AG09319 (cell line): ENCODE results near the gene OMA1.
A peak's percentile ranks its signal among the peaks of the same experiment; 100 is the strongest.

Experiments
- DNase-seq: peaks from one replicate; pipeline ENCODE4 v3.0.0-alpha.2; 2010; ENCODE audit warnings: low read depth; ENCODE audit errors: extremely low read depth
- TF ChIP-seq, protein P1 (sequence below): IDR thresholded peaks from 2 replicates; pipeline ENCODE4 v1.5.1; 2011; ENCODE audit warnings: low read depth, mild to moderate bottlenecking, inconsistent platforms, low read length, moderate library complexity

OMA1 gene

DNA sequence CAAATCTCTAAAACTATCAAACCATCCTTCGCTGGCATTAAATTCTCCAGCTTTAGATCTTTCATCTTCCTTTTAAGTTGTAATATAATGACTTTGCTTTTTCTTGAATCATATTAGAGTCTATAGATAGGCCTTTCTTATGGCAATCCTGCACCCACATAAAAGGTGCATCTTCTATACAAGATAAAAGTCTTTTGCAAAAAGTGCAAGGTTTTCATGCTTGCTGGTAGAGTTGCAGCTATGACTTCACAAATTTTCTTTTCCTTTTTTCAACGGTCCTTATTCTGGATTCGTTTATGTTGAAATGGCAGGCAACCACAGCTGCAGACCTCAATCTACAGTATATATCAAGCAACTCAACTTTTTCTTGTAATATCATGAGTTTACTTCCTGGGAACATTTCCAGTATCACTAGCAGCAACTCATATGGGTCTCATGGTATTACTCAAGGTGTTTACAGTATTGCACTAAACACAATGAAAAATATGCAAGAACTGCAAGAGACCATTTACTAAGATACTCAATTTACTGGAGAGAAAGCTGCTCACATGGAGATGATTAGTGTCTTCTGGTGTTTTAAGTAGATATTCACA lies 22.1 kb downstream of the OMA1 start:
- TF ChIP-seq, protein P1, sequence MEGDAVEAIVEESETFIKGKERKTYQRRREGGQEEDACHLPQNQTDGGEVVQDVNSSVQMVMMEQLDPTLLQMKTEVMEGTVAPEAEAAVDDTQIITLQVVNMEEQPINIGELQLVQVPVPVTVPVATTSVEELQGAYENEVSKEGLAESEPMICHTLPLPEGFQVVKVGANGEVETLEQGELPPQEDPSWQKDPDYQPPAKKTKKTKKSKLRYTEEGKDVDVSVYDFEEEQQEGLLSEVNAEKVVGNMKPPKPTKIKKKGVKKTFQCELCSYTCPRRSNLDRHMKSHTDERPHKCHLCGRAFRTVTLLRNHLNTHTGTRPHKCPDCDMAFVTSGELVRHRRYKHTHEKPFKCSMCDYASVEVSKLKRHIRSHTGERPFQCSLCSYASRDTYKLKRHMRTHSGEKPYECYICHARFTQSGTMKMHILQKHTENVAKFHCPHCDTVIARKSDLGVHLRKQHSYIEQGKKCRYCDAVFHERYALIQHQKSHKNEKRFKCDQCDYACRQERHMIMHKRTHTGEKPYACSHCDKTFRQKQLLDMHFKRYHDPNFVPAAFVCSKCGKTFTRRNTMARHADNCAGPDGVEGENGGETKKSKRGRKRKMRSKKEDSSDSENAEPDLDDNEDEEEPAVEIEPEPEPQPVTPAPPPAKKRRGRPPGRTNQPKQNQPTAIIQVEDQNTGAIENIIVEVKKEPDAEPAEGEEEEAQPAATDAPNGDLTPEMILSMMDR = no peak
- DNase-seq = peak; percentile 64

DNA sequence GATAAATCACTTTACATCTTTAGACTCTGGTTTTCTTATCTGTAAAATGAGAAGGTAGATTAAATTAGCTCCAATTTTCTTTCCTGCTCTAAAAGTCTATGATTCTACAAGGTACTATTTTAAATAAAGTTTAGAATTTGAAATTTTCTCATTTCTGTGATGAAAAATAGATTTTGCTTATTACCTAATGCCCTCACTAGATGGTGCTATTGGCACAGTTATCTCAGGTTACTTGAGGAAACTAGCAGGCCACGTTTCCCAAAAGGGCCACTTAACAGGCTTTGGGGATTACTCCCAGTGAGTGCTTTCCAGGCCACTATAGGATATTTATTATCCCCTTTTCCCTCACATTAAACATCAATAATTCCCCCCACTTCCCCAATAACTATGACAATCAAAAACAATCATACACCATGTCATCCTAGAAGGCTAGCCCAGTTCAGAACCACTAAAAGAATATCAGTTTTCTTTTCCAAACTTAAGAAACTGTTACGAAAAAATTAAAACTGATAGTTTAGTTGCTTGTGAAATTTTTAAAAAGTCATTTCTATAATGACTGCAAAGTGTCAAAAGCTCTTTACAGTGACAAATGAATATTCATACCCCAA lies 30.6 kb downstream of the OMA1 start:
- peak; percentile 58 for DNase-seq
- TF ChIP-seq, protein P1 = peak; percentile 59

DNA sequence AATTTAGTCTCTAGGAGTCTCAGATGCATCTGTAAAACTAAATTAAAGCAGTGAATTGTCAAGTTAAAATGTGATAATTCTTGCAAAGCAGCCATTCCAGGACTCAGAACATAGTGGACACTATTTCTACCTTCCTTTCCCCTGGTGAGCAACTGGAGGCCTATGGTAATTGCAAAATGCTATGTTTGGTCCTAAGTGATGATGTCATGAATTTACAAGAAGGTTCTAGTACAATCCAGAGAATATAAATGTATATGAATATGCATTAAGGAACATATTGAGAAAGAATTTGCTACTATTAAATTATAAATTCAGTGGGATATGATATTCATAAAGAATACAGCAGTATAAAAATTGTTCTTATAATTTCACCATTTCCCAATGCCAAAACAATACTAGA lies 32.6 kb downstream of the OMA1 start:
- TF ChIP-seq, protein P1 = no peak
- DNase-seq = no peak

DNA sequence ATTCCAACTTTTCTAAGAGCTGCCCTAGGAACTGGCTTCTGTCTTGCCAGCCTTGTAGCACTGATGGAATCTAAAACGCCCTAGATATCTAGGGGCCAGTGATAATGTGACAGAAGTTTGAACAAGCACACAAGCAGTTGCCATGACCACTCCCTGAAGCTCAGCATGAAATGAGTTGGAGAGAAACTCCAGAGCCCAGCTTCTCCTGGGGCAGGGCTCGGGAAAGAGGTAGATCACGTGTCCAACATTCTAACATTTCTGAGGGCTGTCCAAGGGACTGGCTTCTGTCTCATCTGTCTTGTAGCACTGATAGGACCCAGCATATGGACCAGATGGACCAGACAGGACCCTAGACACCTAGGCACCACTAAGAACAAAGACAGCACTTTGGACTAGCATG lies 37.9 kb downstream of the OMA1 start:
- DNase-seq = no peak
- TF ChIP-seq, protein P1 = no peak

DNA sequence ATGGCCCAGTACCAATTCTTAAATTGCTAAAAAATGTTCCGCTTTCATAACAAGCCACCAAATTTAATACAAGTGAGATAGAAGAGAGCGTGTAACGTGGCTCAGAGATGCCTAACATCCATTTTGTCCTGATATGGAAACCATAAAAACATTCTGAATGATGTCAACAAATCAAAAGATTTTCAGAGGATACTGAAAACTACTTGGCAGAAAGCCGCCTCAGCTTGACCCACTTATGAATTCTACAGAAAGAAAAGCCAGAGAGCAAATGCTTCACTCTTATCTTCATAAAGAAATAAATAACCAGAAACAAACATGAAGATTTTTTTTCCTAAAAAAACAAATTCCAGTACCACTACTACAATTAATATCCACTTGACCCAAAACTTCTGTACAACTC lies 41.2 kb downstream of the OMA1 start:
- TF ChIP-seq, protein P1 = no peak
- DNase-seq = no peak

DNA sequence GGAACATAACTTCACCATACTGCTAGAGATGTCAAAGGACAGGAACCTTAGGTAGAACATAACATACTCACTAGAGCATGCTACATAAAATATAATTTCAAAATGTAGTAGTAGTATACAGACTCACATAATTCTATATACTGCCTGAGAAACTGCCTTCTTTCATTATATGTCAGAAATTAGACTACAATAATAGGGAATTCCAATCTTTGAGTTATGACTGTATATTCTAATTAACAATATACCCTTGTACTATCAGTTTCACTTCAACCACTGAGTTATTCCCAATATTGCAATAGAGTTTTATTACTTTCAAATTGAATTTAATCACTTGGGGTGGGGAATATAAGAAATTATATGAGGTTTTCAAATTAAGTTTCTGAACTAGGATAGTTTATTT lies 44.0 kb downstream of the OMA1 start:
- no peak for DNase-seq
- TF ChIP-seq, protein P1 = no peak

DNA sequence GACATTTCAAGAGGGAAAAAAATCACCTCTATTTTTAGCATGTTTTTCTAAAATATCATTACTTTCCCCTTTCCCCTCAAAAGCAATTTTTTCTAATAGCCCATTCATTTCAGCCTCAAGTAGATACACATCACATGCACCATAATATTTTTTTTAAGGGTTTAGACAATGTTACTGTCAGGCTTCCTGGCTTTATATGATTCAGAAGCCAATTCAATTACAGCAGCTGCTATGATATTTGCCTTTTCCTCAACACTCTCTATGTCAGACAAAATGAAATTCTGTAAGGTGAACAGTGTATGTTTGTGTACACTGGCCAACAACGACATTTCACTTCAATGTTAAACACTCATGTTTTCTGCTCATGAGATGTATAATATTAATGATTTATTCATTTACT lies 46.5 kb downstream of the OMA1 start:
- DNase-seq = no peak
- TF ChIP-seq, protein P1 = no peak
